Kidney (tissue), 14 donors: ENCODE data around the gene CLASP1. TPM values are rescaled to one million over a fixed set of nuclear protein-coding genes. Genes with fewer than 3 reads are reported as not detected.

Experiments
- DNase-seq, 5 donors: peaks; one replicate each; pipeline ENCODE4 v3.0.0-alpha.2; 2013 to 2020
- FAIRE-seq: peaks from 2 replicates; lab custom pipeline; 2012; peaks lifted over from hg19 to GRCh38; lab: Jason Lieb, UNC
- H3K27ac ChIP-seq, 2 donors: one replicate each; pipeline ENCODE4 v1.7.0; 2013; ENCODE audit warnings: low read depth in 2 of 2, low read length in 2 of 2, inconsistent platforms in 1 of 2
- H3K27me3 ChIP-seq: one replicate; pipeline ENCODE4 v1.7.1; 2013; ENCODE audit warnings: low read length, inconsistent platforms; ENCODE audit not compliant: control insufficient read depth, insufficient read depth
- H3K36me3 ChIP-seq, 3 donors: one replicate each; pipeline versions ENCODE4 v1.7.0 to v1.7.1; 2013; ENCODE audit warnings: low read length in 3 of 3, control low read depth in 1 of 3, inconsistent platforms in 1 of 3; ENCODE audit not compliant: insufficient read depth in 3 of 3, control insufficient read depth in 2 of 3
- H3K4me1 ChIP-seq, 3 donors: one replicate each; pipeline versions ENCODE4 v1.7.0 to v1.7.1; 2013; ENCODE audit warnings: low read length in 3 of 3, inconsistent platforms in 1 of 3, low read depth in 1 of 3; ENCODE audit not compliant: control insufficient read depth in 2 of 3, insufficient read depth in 2 of 3
- H3K4me3 ChIP-seq, 3 donors: one replicate each; pipeline versions ENCODE4 v1.7.0 to v1.8.1; 2013; ENCODE audit warnings: low read length in 3 of 3, control low read depth in 1 of 3, inconsistent platforms in 1 of 3
- H3K9ac ChIP-seq, 3 donors: one replicate each; pipeline versions ENCODE4 v1.7.0 to v1.7.1; 2013; ENCODE audit warnings: low read length in 3 of 3, control low read depth in 1 of 3, inconsistent platforms in 1 of 3
- H3K9me3 ChIP-seq, 3 donors: one replicate each; pipeline versions ENCODE4 v1.7.0 to v1.7.1; 2013; ENCODE audit warnings: low read length in 3 of 3, control low read depth in 1 of 3, inconsistent platforms in 1 of 3; ENCODE audit not compliant: control insufficient read depth in 2 of 3, insufficient read depth in 1 of 3
- CTCF ChIP-seq: IDR thresholded peaks from 3 replicates; pipeline ENCODE4 v1.5.1; 2012; ENCODE audit warnings: mild to moderate bottlenecking, moderate library complexity, borderline replicate concordance; ENCODE audit not compliant: insufficient read depth; ENCODE audit errors: extremely low read depth
- intact Hi-C: fragments of 100-400 bp; cut with DNase I; formaldehyde crosslinking; loops from one replicate; pipeline ENCODE4 v1.11.1; 2022
- polyA plus RNA-seq: library from polyadenylated mRNA; stranded (reverse); fragments of 350-450 nt; fragmentation: Illumina TruSeq; extraction: RNeasy Lipid Tissue Mini Kit (QIAGEN cat#74804); gene quantifications from one replicate; pipeline ENCODE4 v1.2.3, GENCODE V29; 2014; ENCODE audit warnings: low read depth, low replicate concordance; ENCODE audit not compliant: insufficient read depth
- total RNA-seq: library from RNA; stranded (reverse); fragmentation: NEBNext Ultra II Directional; extraction: Animal tissue kit (Norgen Biotek cat#: 25700); gene quantifications from one replicate; pipeline ENCODE4 v1.2.1, GENCODE V29; 2021
- donor health status: control.
- donor health status: control.
- donor health status: control.
- donor health status: control.
- donor health status: control.
- donor health status: DM: yes; HTN: yes; CAD: no.
- donor health status: Normal renal cell carcinoma (clear cell type).

CLASP1 gene
- total and polyA plus RNA-seq, 2 donors from 2014 or later = 6.8 to 71.5 TPM

GRCh38 chr2:121415727-121416126, 233.5 kb downstream of the CLASP1 start:
- Histone ChIP-seq H3K4me1 (no peaks in the 10 kb centered on the region), H3K9me3 (no peaks in the 10 kb centered on the region), H3K27me3 (no peaks in the 10 kb centered on the region), H3K27ac (no peak overlapping the region), H3K36me3 (peaks cover 3 to 12% (median 9%) of the 10 kb centered on the region in 3 donors), H3K4me3 (no peak overlapping the region), H3K9ac (no peak overlapping the region)
- intact Hi-C loops = no loop called here
- FAIRE-seq = peak; percentile 13
- no peak for TF ChIP-seq CTCF
- DNase-seq = no peak

GRCh38 chr2:121412349-121412748, 236.9 kb downstream of the CLASP1 start:
- H3K27me3 ChIP-seq = no peaks in the 10 kb centered on the region
- peaks cover 6 to 27% (median 9%) of the 10 kb centered on the region in 3 donors for H3K36me3 ChIP-seq
- no peaks in the 10 kb centered on the region for H3K9me3 ChIP-seq
- TF ChIP-seq CTCF = no peak
- no peak overlapping the region for H3K27ac ChIP-seq
- DNase-seq (no peak), FAIRE-seq (no peak)
- no peaks in the 10 kb centered on the region for H3K4me1 ChIP-seq
- H3K9ac ChIP-seq = no peak overlapping the region
- intact Hi-C loops = no loop called here
- no peak overlapping the region for H3K4me3 ChIP-seq

GRCh38 chr2:121409966-121410365, 239.3 kb downstream of the CLASP1 start:
- H3K27ac ChIP-seq = no peak overlapping the region
- no peaks in the 10 kb centered on the region for H3K27me3 ChIP-seq
- H3K4me1 ChIP-seq = no peaks in the 10 kb centered on the region
- H3K4me3 ChIP-seq = no peak overlapping the region
- no peaks in the 10 kb centered on the region for H3K9me3 ChIP-seq
- no peak for TF ChIP-seq CTCF
- peaks cover 11 to 35% (median 14%) of the 10 kb centered on the region in 3 donors for H3K36me3 ChIP-seq
- DNase-seq (no peak), FAIRE-seq (no peak)
- intact Hi-C loops = no loop called here
- no peak overlapping the region for H3K9ac ChIP-seq

- Histone ChIP-seq H3K4me1 (no peaks in the 10 kb centered on the region), H3K9me3 (no peaks in the 10 kb centered on the region), H3K27ac (no peak overlapping the region), H3K36me3 (peaks cover 11 to 35% (median 13%) of the 10 kb centered on the region in 3 donors), H3K4me3 (no peak overlapping the region), H3K27me3 (no peaks in the 10 kb centered on the region), H3K9ac (no peak overlapping the region)
- DNase-seq = peak in 1 of 5 donors; percentile 27
- intact Hi-C loops = no loop called here
- no peak for TF ChIP-seq CTCF
- no peak for FAIRE-seq
Observed at GRCh38 chr2:121409388-121409787, 239.9 kb downstream of the CLASP1 start.
